AG10803 (cell line): Measurements from ENCODE around the gene TCF7L2.

Experiments used
- DNase-seq: peaks from one replicate; pipeline ENCODE4 v3.0.0; 2010; ENCODE audit warnings: low read depth
- H3K4me3 ChIP-seq: 2 replicates; pipeline ENCODE4 v1.5.1; 2011; ENCODE audit warnings: mild to moderate bottlenecking, low read length, control low read depth
- TF ChIP-seq, protein P1 (sequence below): conservative IDR thresholded peaks from 2 replicates; pipeline ENCODE4 v1.5.1; 2011; ENCODE audit warnings: mild to moderate bottlenecking, low read length, control low read depth, inconsistent platforms

TCF7L2 gene

DNA sequence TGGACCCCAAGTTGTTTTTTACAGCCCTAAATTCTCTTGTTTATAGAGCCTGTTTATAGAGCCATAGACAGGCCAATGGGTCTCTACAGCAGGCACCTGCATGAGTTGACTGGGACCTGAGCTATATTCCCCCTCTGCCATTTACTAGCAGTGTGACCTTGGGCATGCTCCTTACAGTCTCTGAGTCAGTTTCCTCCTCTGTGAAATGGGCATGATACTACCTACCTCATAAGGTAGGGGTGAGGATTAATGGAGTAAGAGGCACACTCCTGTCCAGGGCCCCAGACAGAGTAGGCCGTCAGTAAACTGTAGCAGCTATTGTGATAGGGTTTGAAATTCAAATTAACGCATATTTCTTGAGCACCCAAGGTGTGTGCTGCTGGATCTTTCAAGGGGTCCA, 138.1 kb downstream of the TCF7L2 start:
- no peak for DNase-seq
- H3K4me3 ChIP-seq = no peak overlapping the region
- TF ChIP-seq, protein P1, sequence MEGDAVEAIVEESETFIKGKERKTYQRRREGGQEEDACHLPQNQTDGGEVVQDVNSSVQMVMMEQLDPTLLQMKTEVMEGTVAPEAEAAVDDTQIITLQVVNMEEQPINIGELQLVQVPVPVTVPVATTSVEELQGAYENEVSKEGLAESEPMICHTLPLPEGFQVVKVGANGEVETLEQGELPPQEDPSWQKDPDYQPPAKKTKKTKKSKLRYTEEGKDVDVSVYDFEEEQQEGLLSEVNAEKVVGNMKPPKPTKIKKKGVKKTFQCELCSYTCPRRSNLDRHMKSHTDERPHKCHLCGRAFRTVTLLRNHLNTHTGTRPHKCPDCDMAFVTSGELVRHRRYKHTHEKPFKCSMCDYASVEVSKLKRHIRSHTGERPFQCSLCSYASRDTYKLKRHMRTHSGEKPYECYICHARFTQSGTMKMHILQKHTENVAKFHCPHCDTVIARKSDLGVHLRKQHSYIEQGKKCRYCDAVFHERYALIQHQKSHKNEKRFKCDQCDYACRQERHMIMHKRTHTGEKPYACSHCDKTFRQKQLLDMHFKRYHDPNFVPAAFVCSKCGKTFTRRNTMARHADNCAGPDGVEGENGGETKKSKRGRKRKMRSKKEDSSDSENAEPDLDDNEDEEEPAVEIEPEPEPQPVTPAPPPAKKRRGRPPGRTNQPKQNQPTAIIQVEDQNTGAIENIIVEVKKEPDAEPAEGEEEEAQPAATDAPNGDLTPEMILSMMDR = no peak

DNA sequence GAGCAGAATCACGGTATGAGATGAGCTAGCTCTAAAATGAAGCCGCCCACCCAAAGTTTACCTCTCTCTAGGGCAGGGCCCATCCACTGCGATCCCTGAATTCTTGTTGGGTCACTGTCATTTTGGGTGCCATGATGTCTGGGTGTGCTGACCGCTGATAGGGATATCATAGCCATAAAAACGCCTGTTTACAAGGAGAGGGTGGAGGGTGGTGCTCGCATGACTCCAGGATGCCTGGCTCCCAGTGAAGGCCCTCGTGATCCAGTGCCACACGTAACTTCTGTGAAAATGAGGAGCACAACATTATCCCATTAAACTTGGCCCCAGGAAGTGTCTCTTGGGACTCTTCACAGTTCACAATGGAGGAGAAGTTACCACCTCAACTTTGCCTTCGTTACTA, 139.5 kb downstream of the TCF7L2 start:
- no peak overlapping the region for H3K4me3 ChIP-seq
- DNase-seq = no peak
- TF ChIP-seq, protein P1 = no peak

DNA sequence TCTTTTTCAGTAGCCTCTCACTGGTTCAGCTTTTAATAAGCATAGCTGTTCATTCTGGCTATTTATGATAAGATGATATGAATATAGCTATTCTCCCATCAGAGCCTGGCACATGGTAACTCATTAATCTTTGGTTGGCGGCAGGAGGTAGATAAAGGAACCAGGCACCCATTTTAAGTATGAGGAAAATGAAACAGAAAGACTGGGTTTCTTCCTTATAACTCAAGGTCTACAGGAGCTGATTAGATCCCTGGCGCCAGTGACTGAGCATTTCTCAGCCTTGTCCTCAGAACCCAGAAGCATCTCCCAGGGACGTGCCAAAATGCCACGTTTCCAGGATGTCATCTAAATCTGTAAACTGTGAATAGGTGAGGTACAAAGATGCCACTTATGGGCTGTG, 141.9 kb downstream of the TCF7L2 start:
- TF ChIP-seq, protein P1 = no peak
- DNase-seq = no peak
- no peak overlapping the region for H3K4me3 ChIP-seq

DNA sequence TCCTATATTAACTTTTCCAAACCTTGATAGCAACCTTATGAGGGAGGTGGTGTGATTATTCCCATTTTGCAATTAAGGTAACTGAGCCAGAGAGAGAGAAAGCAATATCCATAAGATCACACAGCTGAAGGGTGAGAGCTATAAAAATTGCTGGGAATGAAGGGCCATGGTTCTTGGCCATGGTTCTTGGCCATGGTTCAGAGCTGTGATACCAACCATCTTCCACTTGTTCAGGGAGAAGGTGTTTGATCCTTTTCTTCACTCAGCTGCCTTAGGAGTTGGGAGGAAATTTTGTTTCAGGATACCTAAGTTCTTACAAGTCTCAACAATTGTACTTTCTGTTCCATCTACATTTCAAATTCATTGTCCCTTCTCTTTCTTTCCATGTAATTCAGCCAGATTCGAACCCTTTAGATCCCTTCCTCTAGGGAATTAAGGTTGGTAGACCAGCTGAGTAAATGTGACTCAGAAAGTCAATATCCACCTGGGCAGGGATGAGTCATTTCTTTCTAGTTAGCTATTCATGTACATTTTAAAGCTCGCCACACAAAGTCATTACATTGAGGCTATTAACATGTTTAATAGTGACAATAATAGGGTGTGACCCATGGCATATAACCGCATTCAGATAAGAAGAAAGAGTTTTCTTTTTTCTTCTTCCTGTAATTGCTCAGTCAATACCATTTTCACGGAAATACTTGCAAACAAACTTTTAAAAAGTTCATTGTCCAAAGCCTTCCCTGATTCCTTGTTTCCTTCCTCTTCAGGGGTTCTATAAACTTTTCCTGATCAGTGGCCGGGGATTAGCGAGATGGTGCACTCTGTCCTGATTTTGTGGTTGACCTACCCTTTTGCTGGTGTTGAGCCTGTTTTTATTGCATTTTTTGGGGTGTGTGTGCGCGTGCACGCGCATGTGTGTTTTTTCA, 143.4 kb downstream of the TCF7L2 start:
- TF ChIP-seq, protein P1 = no peak
- DNase-seq = no peak
- H3K4me3 ChIP-seq = no peak overlapping the region

DNA sequence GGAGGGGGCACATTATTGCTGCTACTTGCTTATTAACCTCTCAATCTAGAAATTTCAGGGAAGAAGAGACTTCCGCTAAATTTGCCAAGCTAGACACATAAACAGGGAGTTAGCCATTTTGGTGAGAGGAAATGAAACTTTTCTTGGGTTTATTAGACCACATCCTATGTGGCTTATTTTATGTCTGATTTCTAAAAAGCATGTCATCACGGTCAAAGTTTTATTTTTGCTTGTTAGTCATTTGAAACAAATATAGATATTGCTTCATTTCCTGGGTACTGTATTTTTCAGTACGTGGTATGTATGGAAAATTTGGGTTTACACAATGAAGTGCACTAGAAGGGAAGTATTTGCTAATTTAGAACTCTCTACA, 144.1 kb downstream of the TCF7L2 start:
- DNase-seq = no peak
- H3K4me3 ChIP-seq = no peak overlapping the region
- TF ChIP-seq, protein P1 = no peak

DNA sequence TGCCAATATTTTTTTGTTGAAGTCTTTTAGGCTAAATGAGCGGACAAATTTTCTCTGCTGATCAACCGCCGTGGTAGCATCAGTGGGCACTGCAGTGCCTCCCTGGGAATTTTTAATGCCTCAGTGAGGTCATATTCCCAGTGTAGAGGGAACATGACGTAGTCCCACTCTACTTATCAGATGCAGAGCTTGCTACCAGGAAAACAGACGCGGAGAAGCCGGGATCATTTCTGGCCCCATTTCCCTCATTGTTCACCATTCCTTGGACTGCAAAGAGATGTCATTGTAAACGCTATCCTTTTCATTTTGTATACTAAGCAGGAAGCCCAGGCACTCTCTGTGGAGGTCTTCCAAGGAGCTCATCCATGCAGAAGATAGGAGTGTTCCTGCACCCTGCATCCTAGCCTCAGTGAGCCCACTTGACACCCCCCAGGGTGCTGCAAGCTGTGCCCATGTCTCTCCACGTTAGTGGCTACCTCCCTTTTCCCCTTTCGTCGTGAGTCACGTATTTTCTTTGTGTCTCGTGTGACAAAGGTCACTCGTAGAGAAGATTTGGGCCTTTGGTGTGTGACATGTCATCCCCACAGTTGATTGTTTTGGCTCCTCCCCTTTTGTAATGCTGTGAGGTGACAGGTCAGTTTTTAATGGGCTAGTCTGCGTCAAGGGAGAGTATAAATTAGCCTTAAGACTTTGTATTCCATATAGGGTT, 145.5 kb downstream of the TCF7L2 start:
- no peak for DNase-seq
- TF ChIP-seq, protein P1 = no peak
- H3K4me3 ChIP-seq = no peak overlapping the region
